ENCODE data around the gene RBM44.
"Not testable (repeated sequence)": the region's sequence is repeated elsewhere in the genome, so short reads cannot be mapped to it uniquely, and the experiment has no call there.

RBM44 gene

DNA sequence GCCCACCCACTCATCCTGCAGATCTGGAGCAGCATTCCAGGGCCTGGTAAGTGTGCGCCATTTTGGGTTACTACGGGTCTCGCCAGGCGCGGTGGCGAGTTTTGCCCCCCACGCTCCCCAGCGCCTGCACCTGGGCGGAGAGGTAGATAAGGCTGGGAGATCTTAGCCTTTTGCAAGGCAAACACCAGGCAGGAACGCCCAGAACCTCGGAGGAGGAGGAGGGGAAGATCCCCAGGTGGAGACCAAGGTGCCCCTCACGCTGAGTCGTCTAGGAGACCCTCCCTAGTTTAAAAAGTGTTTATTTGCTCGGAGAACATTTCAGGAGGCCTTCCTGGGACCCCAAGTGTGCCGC lies 60.5 kb downstream of the RBM44 start:
- DNase-seq: no peak

DNA sequence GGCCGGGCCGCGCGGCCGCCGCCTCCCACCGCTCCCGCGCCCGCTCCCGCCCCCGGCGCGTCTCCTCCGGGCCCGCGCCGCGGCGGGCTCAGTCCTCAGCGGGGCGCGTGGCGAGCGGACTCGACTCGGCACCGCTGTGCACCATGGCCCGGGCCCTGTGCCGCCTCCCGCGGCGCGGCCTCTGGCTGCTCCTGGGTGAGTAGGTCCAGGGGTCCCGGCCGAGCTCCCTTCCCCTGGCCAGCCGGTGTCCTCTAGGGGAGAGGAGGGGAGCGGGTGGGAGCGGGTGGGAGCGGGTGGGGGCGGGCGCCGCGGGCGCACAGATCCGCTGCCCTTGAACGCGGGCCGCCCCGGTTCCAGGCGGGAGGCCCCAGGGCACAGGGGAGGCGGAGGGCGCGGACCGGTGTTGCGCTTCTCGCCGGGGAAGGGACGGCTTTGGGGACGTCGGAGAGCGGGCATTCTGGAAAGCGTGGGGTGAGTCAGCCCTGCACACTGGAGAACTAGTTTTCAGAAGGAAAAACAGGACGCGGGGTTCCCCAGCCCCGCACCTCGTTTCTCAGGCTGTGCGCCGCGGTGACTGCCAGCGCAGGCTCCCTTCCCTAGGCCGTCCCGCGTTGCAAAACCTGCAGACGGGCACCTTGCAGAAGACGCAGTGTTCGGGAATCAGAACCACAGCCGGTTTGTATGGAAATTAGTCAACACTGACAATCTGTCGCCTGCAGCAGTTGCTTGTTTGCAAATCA lies 61.1 kb downstream of the RBM44 start, which contains the start of gene RAMP1:
Gene RAMP1, plus strand, starts transcription at position 91 of the 740 bp plus-strand sequence. Its CDS starts 53 bp downstream, at position 144.
- DNase-seq: no peak

- no peak for DNase-seq
Measured at GRCh38 chr2:237860273-237860935, 61.8 kb downstream of the RBM44 start.

DNA sequence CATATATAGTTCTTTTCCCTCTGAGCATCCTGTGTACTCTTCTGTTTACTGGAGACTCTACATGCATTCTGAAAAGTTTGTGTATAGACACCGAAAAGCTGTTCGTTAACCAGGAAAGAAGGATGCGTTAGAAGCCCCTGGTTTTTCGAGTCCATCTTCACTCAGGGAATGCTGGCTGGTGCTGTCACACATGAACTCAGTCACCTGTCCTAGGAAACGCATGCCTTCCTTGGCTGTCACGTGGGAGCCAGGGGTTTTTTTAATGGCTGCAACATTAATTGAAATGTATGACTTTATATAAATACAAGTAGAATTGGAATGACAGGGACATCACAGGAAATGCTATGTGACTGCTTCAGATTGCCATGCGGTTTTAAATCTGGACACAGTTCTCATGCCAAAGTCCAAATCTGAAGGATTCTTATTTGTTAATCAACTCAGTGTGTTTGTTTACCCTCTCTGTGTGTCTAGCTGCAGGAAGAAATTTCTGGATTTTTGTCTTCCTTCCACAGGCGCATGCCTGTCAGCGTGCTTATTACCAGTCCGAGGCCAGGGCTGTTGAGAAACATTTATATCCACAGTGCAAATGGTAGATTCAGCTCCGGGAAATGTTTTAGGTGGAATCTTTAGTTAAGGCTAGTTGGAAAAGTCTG lies 63.4 kb downstream of the RBM44 start:
- DNase-seq: no peak

GRCh38 chr2:237862528-237862895 lies 63.9 kb downstream of the RBM44 start:
- DNase-seq: no peak

GRCh38 chr2:237863102-237863511 lies 64.5 kb downstream of the RBM44 start:
- DNase-seq: no peak

DNA sequence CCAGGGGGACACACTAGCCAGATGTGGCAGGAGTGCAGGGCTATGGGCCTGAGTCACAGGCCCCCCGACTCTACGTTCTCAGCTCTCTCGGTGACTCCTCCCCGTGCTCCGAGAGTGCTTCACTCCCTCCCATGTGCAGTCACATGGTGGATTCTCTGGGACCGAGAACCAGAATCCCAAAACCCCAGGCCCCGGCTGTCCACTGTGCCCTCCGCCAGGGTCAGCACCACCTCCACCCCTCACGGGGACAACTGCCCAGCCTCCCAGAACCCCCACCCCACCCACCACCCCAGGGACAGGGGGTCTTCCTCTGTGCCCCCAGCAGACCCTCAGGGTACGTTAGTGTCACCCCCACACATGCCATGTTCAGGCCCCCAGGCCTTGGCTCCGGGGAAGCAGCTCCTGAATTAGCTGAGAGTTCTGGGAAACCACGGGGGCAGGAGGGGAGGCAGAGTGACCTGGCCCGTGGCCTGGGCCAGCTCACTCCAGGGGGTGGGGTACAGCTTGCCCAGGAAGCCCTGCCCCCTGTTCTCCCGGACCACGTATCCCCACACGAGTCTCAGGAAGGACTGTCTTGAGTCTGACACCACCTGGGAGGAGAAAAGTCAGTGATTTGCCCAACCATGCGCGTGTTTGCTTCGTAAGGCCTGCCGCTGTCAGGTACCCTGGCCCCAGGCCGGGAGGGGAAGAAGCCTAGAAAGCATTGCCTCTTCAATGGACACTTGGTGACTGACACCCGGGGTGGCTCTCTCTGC lies 65.3 kb downstream of the RBM44 start:
- no peak for DNase-seq

- no peak for DNase-seq
Measured at GRCh38 chr2:237864444-237864931, 65.9 kb downstream of the RBM44 start.

DNA sequence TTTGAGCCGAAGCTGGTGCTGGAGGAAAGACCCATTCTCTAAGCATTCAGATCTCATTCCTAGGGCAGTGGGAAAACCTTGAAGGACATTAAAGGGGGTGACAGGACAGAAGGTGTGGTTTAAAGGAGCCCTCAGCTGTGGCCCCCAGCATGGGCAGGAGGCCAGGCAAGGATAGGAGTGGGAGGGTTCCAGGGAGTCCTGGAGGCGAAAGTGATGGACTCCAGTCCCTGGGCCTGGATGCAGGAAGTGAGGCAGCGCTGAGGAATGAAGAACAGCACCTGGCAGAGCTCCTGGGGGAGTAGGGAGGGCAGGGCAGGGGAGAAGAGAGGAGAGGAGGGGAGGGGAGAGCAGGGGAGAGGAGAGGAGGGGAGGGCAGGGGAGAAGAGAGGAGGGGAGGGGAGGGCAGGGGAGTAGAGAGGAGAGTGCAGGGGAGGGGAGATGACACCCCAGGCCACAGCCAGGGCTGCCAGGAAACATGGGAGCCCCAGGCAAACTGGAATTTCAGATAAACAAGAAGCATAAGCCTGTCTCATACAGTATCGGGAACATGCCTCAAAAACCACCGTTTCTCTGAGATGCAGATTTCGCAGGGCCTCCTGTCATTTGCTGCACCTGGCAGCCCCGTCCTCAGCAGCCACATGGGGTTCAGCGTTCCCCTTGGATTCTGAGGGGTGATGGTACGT lies 66.5 kb downstream of the RBM44 start:
- DNase-seq: no peak

DNA sequence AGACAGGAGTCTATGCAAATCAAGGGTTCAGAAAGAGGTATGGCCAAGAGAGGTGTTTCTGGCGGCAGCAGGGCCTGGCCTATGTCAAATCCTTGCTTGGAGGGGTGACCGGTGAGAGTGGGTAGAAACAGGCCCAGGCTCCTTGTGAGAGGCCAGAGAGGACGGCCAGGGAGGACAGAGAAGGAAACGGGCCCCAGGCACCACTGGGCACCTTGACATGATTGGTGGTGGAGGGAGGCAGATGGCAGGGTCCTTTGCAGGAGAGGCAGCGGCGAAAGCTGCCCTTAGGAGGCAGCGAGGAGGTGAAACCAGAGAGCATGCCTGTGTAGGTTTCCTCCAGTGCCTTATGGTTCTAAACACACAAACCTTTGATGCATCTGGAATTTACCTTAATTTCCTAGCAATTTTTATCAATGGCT lies 67.1 kb downstream of the RBM44 start:
- DNase-seq: no peak

GRCh38 chr2:237866101-237866621 lies 67.6 kb downstream of the RBM44 start:
- no peak for DNase-seq

DNA sequence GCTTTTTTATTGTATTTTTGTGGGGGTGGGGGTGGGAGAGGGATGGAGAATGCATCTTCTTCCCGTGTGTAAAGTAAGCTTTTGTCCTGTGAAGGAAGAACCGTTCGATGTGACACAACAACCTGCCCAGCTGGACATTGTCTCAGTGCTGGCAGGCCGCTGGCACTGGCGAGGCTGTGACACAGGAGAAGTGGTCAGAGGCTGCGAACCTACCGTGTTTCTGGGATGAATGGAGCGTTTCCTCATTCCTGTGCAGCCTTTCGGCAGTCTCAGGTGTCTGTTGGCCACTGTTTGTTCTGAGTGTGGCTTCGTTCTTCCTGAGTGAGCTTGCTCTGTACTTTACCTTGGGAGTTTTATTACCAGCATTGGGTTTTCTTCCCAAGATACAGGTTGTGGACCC lies 68.9 kb downstream of the RBM44 start:
- no peak for DNase-seq

- not testable (repeated sequence) for DNase-seq
Measured at GRCh38 chr2:237868074-237868473, 69.5 kb downstream of the RBM44 start.

DNA sequence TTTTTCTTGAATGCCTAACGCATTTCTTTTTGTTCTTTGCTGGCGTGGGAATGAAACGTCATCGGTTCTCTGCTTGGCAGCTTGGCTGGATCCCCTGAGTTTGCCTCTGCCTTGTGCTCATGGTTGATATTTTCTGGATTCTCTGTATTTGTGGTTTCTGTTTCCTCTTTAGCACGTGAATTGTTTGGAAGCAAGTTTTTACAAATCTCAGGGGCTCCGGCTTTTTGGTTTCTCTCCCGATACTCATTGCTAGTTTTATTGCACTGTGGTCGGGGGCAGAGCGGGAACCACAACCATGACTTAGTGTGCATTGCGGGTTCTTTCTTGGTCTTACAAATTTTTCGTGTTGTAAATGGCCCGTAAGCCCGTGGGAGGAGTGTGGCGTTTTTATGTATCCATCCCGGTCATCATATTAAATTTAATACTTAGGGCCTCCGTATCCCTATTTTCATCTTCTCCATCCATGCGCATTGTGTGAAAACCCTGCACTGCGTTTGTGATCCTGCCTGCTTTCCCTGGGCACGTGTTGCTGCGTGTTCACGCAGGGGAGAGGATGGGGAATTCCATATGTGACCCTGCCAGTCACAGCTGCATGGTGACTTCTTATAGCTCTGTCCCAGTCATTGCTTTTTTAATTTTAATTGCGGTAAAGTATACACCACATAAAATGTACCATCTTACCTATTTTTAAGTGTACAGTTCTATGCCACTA lies 70.2 kb downstream of the RBM44 start:
- no peak for DNase-seq

DNA sequence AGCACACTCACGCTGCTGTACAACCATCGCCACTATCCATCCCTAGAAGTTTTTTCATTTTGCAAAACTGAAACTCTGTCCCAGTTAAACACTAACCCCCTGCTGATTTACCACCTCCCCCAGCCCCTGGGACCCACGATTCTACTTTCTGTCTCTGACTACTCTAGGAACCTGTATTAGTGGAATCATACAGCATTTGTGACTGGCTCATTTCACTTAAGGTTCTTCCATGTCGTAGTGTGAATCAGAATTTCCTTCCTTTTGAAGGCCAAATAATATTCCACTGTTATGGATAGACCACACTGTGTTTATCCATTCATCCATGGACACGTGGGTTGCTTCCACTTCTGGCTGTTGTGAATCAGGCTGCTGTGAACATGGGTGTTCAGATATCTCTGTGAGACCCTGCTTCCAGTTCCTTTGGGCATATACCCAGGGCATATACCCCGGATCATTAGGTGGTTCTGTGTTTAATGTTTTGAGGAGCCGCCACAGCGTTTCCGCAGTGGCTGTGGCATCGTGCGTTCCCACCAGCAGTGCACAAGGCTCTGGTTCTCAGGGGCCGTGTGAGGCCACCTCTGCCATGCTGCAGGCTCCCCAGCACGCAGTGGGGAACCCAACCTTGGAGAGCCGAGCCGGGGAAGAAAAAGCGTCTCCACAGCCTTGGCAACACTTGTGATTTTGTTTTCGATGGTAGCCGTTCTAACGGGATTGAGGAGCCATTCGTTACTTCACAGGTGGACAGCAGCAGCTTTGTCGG lies 70.9 kb downstream of the RBM44 start:
- DNase-seq: no peak

DNA sequence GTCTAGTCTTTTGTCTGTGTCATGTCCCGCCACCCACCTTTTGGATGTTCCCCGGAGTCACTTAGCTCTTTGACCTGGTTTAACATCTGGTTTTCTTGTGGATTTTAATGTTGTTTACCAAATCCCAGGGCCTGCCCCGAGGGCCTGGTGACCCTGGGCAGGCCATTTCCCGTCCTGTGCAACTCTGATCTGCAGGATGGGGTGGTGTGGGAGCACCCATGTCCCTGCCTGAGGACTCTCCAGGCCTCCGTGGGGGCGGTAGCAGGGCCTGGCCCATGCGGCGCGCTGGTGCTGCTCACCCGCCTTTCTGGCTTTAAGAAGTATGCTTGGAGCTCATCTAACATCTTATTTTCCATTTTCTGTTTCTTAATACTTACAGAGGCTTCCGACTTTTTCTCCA lies 71.5 kb downstream of the RBM44 start:
- DNase-seq: no peak

GRCh38 chr2:237870754-237871651 lies 72.4 kb downstream of the RBM44 start:
- no peak for DNase-seq

DNA sequence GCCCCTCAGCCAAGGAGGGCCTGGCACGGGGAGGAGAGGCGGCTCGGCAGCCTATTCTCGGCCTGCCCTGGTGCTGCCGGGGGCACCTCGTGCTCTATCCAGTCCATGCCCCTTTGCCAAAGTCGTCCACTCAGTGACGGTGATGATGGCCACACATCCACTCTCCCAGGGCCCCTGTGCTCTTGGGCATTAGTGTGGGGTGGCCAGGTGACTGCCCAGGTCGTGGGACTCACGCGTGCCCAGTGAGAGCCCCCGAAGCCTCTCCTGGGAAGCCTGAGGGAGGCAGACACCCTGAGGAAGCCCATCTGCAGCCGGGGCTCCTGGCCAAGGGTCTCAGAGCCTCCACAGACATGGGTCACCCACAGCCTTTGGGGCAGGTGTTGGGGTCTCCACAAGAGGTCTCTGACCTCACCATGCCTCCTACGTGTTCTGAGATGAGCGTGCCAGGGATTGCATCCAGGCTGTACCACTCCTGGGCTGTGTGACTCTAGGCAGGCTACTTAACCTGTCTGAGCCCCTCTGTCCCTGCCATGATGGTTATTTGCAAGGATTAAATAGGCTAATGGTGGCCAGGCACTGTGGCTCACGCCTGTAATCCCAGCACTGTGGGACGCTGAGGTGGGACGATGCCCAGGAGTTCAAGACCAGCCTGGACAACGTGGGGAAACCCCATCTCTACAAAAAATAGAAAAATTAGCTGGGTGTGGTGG lies 73.8 kb downstream of the RBM44 start:
- no peak for DNase-seq

DNA sequence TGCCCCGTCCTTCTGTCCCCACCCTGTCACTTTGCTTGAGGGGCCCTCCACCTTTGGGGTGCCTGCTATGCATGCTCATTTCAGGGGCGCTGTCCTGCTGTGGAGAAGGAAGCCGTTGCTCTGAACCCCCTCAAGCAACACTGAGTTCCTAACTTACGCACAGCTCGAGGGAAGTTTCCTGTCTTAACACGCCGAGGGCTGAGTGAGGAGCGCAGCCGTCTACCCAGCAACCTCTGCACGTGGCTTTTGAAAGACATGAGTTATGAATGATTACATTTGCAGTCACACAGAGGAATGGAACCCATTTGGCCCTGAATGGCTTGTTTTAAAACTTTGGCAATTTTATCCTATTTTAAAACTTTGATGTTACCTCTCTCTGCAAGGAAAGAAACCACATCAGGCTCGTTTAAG lies 74.8 kb downstream of the RBM44 start:
- DNase-seq: no peak

All from CD4-positive, alpha-beta T cell treated with Interferon gamma for 1 hour (primary cell).